Upper lobe of right lung (tissue), 1 donor: Measurements from ENCODE around the gene FAM110C. TPM values are rescaled to one million over a fixed set of nuclear protein-coding genes. Genes with fewer than 3 reads are reported as not detected.

Experiments used
- ATAC-seq: fragments of 200-7000 bp; cut with Tn5 transposase; one replicate; pipeline ENCODE4 v1.9.1; 2020; ENCODE audit warnings: mild to moderate bottlenecking, moderate library complexity
- DNase-seq: peaks from one replicate; pipeline ENCODE4 v3.0.0-alpha.2; 2020
- H3K27ac ChIP-seq: fragments of 200-600 bp; one replicate; pipeline ENCODE4 v1.8.0; 2022
- H3K27me3 ChIP-seq: fragments of 200-600 bp; one replicate; pipeline ENCODE4 v1.8.0; 2022; ENCODE audit warnings: mild to moderate bottlenecking
- H3K36me3 ChIP-seq: fragments of 200-600 bp; one replicate; pipeline ENCODE4 v1.8.0; 2022
- H3K4me1 ChIP-seq: fragments of 200-600 bp; one replicate; pipeline ENCODE4 v1.8.0; 2022
- H3K4me3 ChIP-seq: fragments of 200-600 bp; one replicate; pipeline ENCODE4 v1.8.0; 2022; ENCODE audit warnings: mild to moderate bottlenecking
- H3K9me3 ChIP-seq: fragments of 200-600 bp; one replicate; pipeline ENCODE4 v1.8.0; 2022
- CTCF ChIP-seq: fragments of 200-600 bp; IDR thresholded peaks from one replicate; pipeline ENCODE4 v1.8.0; 2022; ENCODE audit warnings: antibody characterized with exemption
- intact Hi-C: fragments of 100-400 bp; cut with DNase I; formaldehyde crosslinking; loops from one replicate; pipeline ENCODE4 v1.11.0; 2022
- total RNA-seq: library from RNA; stranded (reverse); fragmentation: NEBNext Ultra II Directional; extraction: Animal tissue kit (Norgen Biotek cat#: 25700); gene quantifications from one replicate; pipeline ENCODE4 v1.2.1, GENCODE V29; 2021
- donor health status: DM: no; HTN: yes; CAD: no; lungs with severe emphysema.

The FAM110C gene
- total RNA-seq, 1 donor from 2014 or later = 4.8 TPM

DNA sequence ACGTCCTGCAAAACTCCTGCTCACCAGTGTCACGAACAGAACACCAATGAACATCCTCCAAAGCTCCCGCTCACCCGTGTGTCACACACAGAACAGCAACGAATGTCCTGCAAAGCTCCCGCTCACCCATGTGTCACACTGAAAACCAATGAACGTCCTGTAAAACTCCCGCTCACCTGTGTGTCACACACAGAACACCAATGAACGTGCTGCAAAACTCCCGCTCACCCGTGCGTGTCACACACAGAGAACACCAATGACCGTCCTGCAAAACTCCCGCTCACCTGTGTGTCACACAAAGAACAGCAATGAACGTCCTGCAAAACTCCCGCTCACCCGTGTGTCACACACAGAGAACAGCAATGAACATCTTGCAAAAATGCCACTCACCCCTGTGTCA lies 20.5 kb upstream of the FAM110C start:
- TF ChIP-seq CTCF = no peak
- Histone ChIP-seq H3K36me3 (no peaks in the 10 kb centered on the region), H3K4me1 (no peaks in the 10 kb centered on the region), H3K27me3 (peaks cover 7% of the 10 kb centered on the region), H3K27ac (no peak overlapping the region), H3K4me3 (no peak overlapping the region), H3K9me3 (no peaks in the 10 kb centered on the region)
- intact Hi-C loops = no loop called here
- no peak for ATAC-seq
- no peak for DNase-seq

GRCh38 chr2:65121-65520 lies 18.8 kb upstream of the FAM110C start:
- H3K9me3 ChIP-seq = no peaks in the 10 kb centered on the region
- no peak overlapping the region for H3K27ac ChIP-seq
- no peak for DNase-seq
- no peaks in the 10 kb centered on the region for H3K36me3 ChIP-seq
- H3K27me3 ChIP-seq = peaks cover 7% of the 10 kb centered on the region
- no peak overlapping the region for H3K4me3 ChIP-seq
- H3K4me1 ChIP-seq = no peaks in the 10 kb centered on the region
- no peak for ATAC-seq
- TF ChIP-seq CTCF = no peak
- intact Hi-C loops = no loop called here

DNA sequence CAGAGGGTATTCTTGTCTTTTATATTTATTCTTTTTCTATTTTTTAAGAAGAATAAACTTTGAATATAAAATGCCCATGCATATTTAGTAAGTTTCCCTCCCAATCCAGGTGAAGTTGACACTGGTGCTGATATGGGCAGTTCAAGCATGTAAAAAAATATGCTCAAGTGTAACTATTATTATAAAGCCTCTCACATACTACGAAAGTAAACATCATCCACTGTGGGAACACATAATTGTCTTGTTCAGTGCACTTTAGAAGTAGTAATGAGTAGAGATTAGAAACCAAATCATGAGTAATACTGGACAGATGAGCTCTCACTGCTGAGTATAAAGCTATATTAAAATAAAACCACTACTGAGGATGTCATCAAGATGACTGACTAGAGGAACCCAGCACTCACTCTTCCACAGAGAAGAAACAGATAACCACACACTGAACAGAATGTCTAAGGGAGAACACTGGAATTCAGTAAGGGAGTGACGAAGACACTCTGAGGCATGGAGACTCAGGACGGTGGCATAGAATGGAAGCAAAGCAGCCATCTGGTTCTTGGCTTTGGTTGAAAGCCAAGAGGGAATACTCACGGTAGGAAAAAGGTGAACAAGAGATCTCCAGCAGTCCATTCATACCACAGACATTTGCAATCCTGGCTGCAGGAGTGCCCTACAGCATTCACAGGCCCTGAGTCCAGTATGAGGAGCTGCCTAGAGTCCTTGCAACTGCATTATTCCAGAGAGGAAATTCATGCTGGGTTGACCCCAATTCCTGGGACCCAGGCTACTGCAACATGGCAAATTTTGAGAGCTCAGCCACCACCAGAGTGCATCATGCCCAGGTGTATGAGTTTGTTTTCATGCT lies 9.5 kb upstream of the FAM110C start:
- H3K9me3 ChIP-seq = peaks cover 16% of the 10 kb centered on the region
- no peak for TF ChIP-seq CTCF
- DNase-seq (no peak), ATAC-seq (peak; percentile 58)
- no peaks in the 10 kb centered on the region for H3K36me3 ChIP-seq
- no peak overlapping the region for H3K27ac ChIP-seq
- intact Hi-C loops = no loop called here
- H3K4me3 ChIP-seq = no peak overlapping the region
- no peaks in the 10 kb centered on the region for H3K4me1 ChIP-seq
- H3K27me3 ChIP-seq = peaks cover 6% of the 10 kb centered on the region

DNA sequence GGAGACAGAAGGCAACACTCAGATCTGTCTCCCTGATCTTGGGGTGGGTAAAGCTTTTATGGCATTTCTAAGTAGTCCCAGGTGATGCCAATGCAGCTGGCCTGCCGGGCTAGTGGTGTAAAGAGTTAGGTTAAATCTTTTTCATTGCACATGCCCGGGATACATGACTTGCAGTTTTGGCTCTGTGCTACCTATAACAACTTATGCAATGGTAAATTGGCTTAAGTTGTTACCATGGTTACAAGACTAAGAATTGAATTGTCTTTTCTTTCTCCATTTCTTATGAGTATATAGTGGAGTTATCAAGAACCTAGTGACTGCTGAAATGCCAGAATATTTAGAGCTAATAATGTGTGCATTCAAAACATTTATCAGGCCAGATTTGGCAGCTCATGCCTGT lies 5.3 kb upstream of the FAM110C start:
- Histone ChIP-seq H3K27me3 (peaks cover 10% of the 10 kb centered on the region), H3K4me3 (no peak overlapping the region), H3K36me3 (no peaks in the 10 kb centered on the region), H3K4me1 (peaks cover 4% of the 10 kb centered on the region), H3K9me3 (no peaks in the 10 kb centered on the region), H3K27ac (no peak overlapping the region)
- ATAC-seq (no peak), DNase-seq (no peak)
- TF ChIP-seq CTCF = no peak
- intact Hi-C loops = no loop called here

GRCh38 chr2:47737-48136 lies 1.4 kb upstream of the FAM110C start:
- TF ChIP-seq CTCF = no peak
- Histone ChIP-seq H3K9me3 (no peaks in the 10 kb centered on the region), H3K4me1 (peaks cover 4% of the 10 kb centered on the region), H3K27me3 (peaks cover 21% of the 10 kb centered on the region), H3K36me3 (no peaks in the 10 kb centered on the region), H3K4me3 (no peak overlapping the region), H3K27ac (peak overlapping the region; percentile 90)
- DNase-seq (no peak), ATAC-seq (no peak)
- intact Hi-C loops = no loop called here
